ENCODE data around the gene BRIP1. TPM values are rescaled to one million over a fixed set of nuclear protein-coding genes. Genes with fewer than 3 reads are reported as not detected.
A peak's percentile ranks its signal among the peaks of the same experiment; 100 is the strongest.
"Not testable (repeated sequence)": the region's sequence is repeated elsewhere in the genome, so short reads cannot be mapped to it uniquely, and the experiment has no call there.

Gene BRIP1
- total RNA-seq, 2 donors from 2014 or later, result 24.1 to 24.3 TPM

GRCh38 chr17:61842899-61843298 is 20.4 kb downstream of the BRIP1 start:
- ATAC-seq (no peak), DNase-seq (ENCODE audit: low spot score in 2 of 2) (no peak)
- Mint-ChIP-seq H3K9me3 (no peaks in the 10 kb centered on the region), H3K36me3 (peaks cover 5 to 23% of the 10 kb centered on the region in 2 donors), H3K27ac (no peak overlapping the region)

- Mint-ChIP-seq H3K27ac (no peak overlapping the region), H3K9me3 (no peaks in the 10 kb centered on the region), H3K36me3 (no peaks in the 10 kb centered on the region)
- ATAC-seq (no peak), DNase-seq (ENCODE audit: low spot score in 2 of 2) (no peak)
These were observed 24.0 kb downstream of the BRIP1 start for GRCh38 chr17:61839300-61839786.

GRCh38 chr17:61837175-61838051 is 25.9 kb downstream of the BRIP1 start:
- no peak overlapping the region for H3K27ac Mint-ChIP-seq
- H3K36me3 Mint-ChIP-seq, result no peaks in the 10 kb centered on the region
- DNase-seq (ENCODE audit: low spot score in 2 of 2) (peak in 1 of 2 donors; percentile 16), ATAC-seq (peak in 1 of 2 donors; percentile 57)
- H3K9me3 Mint-ChIP-seq, result no peaks in the 10 kb centered on the region

DNA sequence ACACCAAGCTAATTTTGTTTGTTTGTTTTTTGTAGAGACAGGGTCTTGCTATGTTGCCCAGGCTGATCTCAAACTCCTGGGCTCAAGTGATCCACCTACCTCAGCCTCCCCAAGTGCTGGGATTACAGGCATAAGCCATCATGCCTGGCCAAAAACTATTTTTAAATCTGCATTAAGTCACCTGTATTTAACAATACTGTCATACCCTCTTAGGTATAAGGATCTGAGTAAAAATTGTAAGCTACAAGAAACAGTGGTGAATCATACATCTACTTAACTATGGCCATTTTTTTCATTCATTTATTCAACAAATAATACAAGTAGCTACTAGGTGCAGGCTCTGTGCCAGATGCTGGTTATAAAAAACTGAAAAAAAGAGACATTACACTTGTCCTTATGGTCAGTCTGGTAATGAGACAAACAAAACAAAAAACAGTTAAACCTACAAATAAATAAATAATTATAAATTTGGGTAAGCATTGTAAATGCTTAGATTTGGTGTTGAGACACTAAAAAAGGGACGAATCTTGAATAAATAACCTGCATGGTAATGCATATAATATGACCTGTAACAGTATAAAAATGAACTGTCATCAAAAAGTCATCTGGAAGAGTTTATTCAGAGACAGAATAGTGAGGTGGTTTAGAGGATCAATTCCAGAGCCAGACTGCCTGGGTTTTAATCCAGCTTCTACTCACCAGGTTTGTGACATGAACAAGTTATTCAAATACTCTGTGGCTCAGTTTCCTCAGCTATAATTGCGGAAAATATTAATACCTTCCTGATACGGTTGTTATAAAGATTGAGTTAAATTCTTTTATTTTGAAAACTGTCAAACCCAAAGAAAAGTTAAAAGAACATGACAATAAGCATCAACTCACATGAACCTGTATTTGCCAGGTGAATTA is 26.8 kb downstream of the BRIP1 start:
- Mint-ChIP-seq H3K27ac (no peak overlapping the region), H3K9me3 (no peaks in the 10 kb centered on the region), H3K36me3 (no peaks in the 10 kb centered on the region)
- DNase-seq (ENCODE audit: low spot score in 2 of 2) (no peak), ATAC-seq (no peak)

DNA sequence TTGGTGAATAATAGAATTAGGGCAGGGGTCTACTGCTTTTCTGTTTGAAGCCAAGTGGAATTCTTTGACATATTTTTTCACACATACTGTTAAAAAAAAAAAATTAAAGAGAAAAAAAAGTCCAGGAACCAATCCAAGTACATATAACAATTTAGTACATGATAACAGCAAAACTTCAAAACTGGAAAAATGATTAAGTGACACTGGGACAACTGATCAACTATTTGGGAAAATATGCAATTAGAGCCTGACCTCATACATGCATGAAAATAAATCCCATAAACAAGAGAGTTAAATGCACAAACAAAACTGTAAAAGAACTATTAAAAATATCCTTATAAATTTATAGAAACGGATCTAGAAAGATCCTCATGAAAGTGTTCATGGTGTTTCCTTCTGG is 27.7 kb downstream of the BRIP1 start:
- no peak for DNase-seq (ENCODE audit: low spot score in 2 of 2)
- no peak for ATAC-seq
- no peak overlapping the region for H3K27ac Mint-ChIP-seq
- no peaks in the 10 kb centered on the region for H3K36me3 Mint-ChIP-seq
- H3K9me3 Mint-ChIP-seq, result no peaks in the 10 kb centered on the region

DNA sequence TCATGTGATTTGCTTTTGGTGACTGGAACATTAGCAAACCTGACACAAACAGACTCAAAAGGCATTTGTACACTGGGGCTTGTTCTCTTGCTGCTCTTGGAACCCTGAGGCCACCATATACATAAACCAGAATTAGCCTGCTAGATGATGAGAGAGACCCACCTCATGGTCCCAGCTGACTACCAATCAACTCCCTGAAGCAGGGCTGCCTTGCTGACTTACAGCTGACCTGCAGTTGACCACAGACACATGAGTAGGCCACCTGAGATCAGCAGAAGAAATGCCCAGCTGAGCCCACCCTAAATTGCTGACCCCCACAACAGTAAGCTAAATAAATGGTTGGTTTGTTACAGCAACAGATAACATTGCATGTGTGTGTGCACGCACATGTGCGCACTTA is 28.7 kb downstream of the BRIP1 start:
- Mint-ChIP-seq H3K36me3 (no peaks in the 10 kb centered on the region), H3K27ac (no peak overlapping the region), H3K9me3 (no peaks in the 10 kb centered on the region)
- no peak for ATAC-seq
- DNase-seq (ENCODE audit: low spot score in 2 of 2), result no peak

- no peak overlapping the region for H3K27ac Mint-ChIP-seq
- no peaks in the 10 kb centered on the region for H3K9me3 Mint-ChIP-seq
- ATAC-seq (no peak), DNase-seq (ENCODE audit: low spot score in 2 of 2) (no peak)
- peaks cover 0 to 2% of the 10 kb centered on the region in 2 donors for H3K36me3 Mint-ChIP-seq
These were observed 29.7 kb downstream of the BRIP1 start for GRCh38 chr17:61833536-61834193.

DNA sequence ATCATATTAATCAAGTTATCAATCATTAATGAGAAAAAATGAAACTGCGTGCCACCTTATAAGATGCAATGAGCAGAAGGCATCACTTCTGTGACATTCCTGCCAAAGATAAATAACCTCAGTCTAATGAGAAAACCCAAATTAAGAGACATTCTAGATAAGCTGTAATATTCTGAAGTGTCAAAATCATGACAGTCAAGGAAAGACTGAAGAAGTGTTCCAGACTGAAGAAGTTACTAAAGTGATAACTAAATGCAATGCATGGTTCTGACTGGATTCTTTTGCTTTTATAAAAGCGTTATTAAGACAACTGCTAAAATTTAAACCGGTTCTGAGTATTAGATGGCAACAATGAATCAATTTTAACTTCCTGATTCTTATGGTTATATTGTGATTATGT is 30.9 kb downstream of the BRIP1 start:
- H3K9me3 Mint-ChIP-seq, result no peaks in the 10 kb centered on the region
- peaks cover 4 to 13% of the 10 kb centered on the region in 2 donors for H3K36me3 Mint-ChIP-seq
- H3K27ac Mint-ChIP-seq, result no peak overlapping the region
- DNase-seq (ENCODE audit: low spot score in 2 of 2) (no peak), ATAC-seq (no peak)

DNA sequence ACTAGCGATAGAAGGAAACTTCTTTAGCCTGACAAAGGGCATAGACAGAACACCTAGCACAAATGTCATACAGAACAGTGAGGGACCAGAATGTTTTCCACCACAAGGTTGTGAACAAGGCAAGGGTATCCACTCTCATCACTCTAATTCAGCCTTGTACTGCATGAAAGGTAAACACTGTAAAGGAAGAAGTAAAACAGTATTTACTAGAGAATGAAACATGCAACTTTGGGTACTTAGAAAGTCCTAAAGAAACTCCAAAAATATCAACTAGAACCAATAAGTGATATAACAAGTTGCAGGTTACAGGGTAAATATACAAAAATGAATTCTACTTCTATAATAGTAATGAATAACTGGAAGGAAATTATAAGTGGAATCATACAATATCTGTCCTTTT is 32.2 kb downstream of the BRIP1 start:
- ATAC-seq (no peak), DNase-seq (ENCODE audit: low spot score in 2 of 2) (no peak)
- no peaks in the 10 kb centered on the region for H3K9me3 Mint-ChIP-seq
- peaks cover 9 to 13% of the 10 kb centered on the region in 2 donors for H3K36me3 Mint-ChIP-seq
- no peak overlapping the region for H3K27ac Mint-ChIP-seq

DNA sequence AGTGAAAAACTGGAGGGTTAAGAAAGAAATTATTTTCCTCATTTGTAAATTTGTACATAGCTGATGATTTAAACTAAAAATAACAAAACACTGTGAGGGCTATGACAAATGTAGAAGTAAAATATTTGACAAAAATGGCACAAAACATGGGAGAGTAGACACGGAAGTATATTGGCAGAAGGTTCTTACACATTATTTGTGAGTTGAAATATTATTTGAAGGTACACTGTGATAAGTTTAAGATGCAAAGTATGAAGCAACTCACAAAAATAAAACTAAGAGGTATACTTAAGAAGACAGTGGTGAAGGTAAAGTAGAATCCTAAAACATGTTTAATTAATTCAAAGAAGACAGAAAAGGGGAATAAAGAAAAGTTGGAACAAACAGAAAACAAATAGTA is 34.6 kb downstream of the BRIP1 start:
- ATAC-seq (no peak), DNase-seq (ENCODE audit: low spot score in 2 of 2) (no peak)
- peaks cover 9 to 29% of the 10 kb centered on the region in 2 donors for H3K36me3 Mint-ChIP-seq
- no peaks in the 10 kb centered on the region for H3K9me3 Mint-ChIP-seq
- H3K27ac Mint-ChIP-seq, result no peak overlapping the region

- ATAC-seq (no peak), DNase-seq (ENCODE audit: low spot score in 2 of 2) (no peak)
- Mint-ChIP-seq H3K9me3 (no peaks in the 10 kb centered on the region), H3K27ac (no peak overlapping the region), H3K36me3 (peaks cover 9 to 29% of the 10 kb centered on the region in 2 donors)
These were observed 35.5 kb downstream of the BRIP1 start for GRCh38 chr17:61827649-61828395.

GRCh38 chr17:61826866-61827265 is 36.5 kb downstream of the BRIP1 start:
- ATAC-seq; DNase-seq (ENCODE audit: low spot score in 2 of 2); H3K27ac Mint-ChIP-seq; H3K9me3 Mint-ChIP-seq: not testable (repeated sequence)
- peaks cover 10 to 29% of the 10 kb centered on the region in 2 donors for H3K36me3 Mint-ChIP-seq

- not testable (repeated sequence) for H3K27ac Mint-ChIP-seq; H3K9me3 Mint-ChIP-seq; DNase-seq (ENCODE audit: low spot score in 2 of 2); ATAC-seq
- peaks cover 15 to 35% of the 10 kb centered on the region in 2 donors for H3K36me3 Mint-ChIP-seq
These were observed 37.1 kb downstream of the BRIP1 start for GRCh38 chr17:61826198-61826597.

GRCh38 chr17:61825448-61826137 is 37.7 kb downstream of the BRIP1 start:
- H3K27ac Mint-ChIP-seq, result no peak overlapping the region
- H3K9me3 Mint-ChIP-seq, result peaks cover 3 to 4% of the 10 kb centered on the region in 2 donors
- no peak for ATAC-seq
- DNase-seq (ENCODE audit: low spot score in 2 of 2), result no peak
- peaks cover 15 to 37% of the 10 kb centered on the region in 2 donors for H3K36me3 Mint-ChIP-seq

Measured in activated naive CD4-positive, alpha-beta T cell treated with anti-CD3 and anti-CD28 coated beads, Interleukin-2, amount 50 U/mL, for 72 hours (primary cell).